PC-3 (cell line): ENCODE data around the gene TCF3. TPM values are rescaled to one million over a fixed set of nuclear protein-coding genes. Genes with fewer than 3 reads are reported as not detected.

Source experiments
- ATAC-seq: fragments of 200-7000 bp; cut with Tn5 transposase; 2 replicates; pipeline ENCODE4 v1.9.1; 2020; ENCODE audit warnings: mild to moderate bottlenecking, moderate library complexity
- BruUV-seq: library from RNA; stranded (reverse); fragments of 400-500 nt; replicated peaks from 2 replicates; lab custom pipeline; 2021; lab: Mats Ljungman, UMichigan
- CTCF ChIA-PET: fragments of 300-600 bp; sonication (Branson Sonifier 250); formaldehyde crosslinking; loops from one replicate; lab custom pipeline; 2022; ENCODE audit warnings: antibody characterized with exemption; lab: Charles Lee
- POLR2A ChIA-PET: fragments of 300-600 bp; sonication (Branson Sonifier 250); formaldehyde crosslinking; loops from one replicate; lab custom pipeline; 2022; ENCODE audit warnings: antibody characterized with exemption; ENCODE audit not compliant: unreplicated experiment; lab: Charles Lee
- DNase-seq: peaks from one replicate; pipeline ENCODE4 v3.0.0-alpha.2; 2015
- H2AFZ ChIP-seq: fragments of 300-600 bp; sonication (generic); 2 replicates; pipeline ENCODE4 v1.6.0; 2016; ENCODE audit warnings: antibody characterized with exemption, low read length
- H3F3A ChIP-seq: fragments of 300-600 bp; sonication (generic); one replicate; pipeline ENCODE4 v1.6.0; 2017; ENCODE audit warnings: antibody characterized with exemption, low read length, control low read depth, mild to moderate bottlenecking; ENCODE audit not compliant: unreplicated experiment
- H3K27ac ChIP-seq: fragments of 300-600 bp; sonication (generic); 2 replicates; pipeline ENCODE4 v1.5.1; 2016; ENCODE audit warnings: mild to moderate bottlenecking, low read length
- H3K27me3 ChIP-seq: fragments of 300-600 bp; sonication (generic); 2 replicates; pipeline ENCODE4 v1.6.1; 2016; ENCODE audit warnings: low read length, mixed read lengths
- H3K36me3 ChIP-seq: fragments of 300-600 bp; sonication (generic); 2 replicates; pipeline ENCODE4 v1.6.1; 2016; ENCODE audit warnings: low read depth, mixed run types, low read length, mixed read lengths
- H3K4me1 ChIP-seq: fragments of 300-600 bp; sonication (generic); 2 replicates; pipeline ENCODE4 v1.5.1; 2016; ENCODE audit warnings: low read length; ENCODE audit not compliant: insufficient read depth
- H3K4me2 ChIP-seq: fragments of 300-600 bp; sonication (generic); 2 replicates; pipeline ENCODE4 v1.6.0; 2016; ENCODE audit warnings: low read length
- H3K4me3 ChIP-seq: fragments of 300-600 bp; sonication (generic); 2 replicates; pipeline ENCODE4 v1.5.1; 2016; ENCODE audit warnings: mild to moderate bottlenecking, low read length, mixed read lengths
- H3K79me2 ChIP-seq: fragments of 300-600 bp; sonication (generic); 2 replicates; pipeline ENCODE4 v1.6.1; 2017; ENCODE audit warnings: low read length, mixed read lengths
- H3K9ac ChIP-seq: fragments of 300-600 bp; sonication (generic); 2 replicates; pipeline ENCODE4 v1.6.0; 2016; ENCODE audit warnings: mild to moderate bottlenecking, low read length
- H3K9me2 ChIP-seq: fragments of 300-600 bp; sonication (generic); replicated peaks from 2 replicates; pipeline ENCODE4 v1.6.1; 2016; ENCODE audit warnings: mixed run types, low read length, mixed read lengths
- H3K9me3 ChIP-seq: fragments of 300-600 bp; sonication (generic); 2 replicates; pipeline ENCODE4 v1.6.1; 2016; ENCODE audit warnings: low read length, mixed read lengths
- H4K20me1 ChIP-seq: fragments of 300-600 bp; sonication (generic); 2 replicates; pipeline ENCODE4 v1.6.1; 2016; ENCODE audit warnings: low read length, mixed read lengths
- CTCF ChIP-seq: fragments of 300-600 bp; sonication (generic); conservative IDR thresholded peaks from 2 replicates; pipeline ENCODE4 v1.5.1; 2017; ENCODE audit warnings: antibody characterized with exemption, low read depth, mild to moderate bottlenecking, low read length
- EZH2 ChIP-seq: fragments of 300-600 bp; sonication (generic); IDR thresholded peaks from one replicate; pipeline ENCODE4 v1.6.1; 2017; ENCODE audit warnings: antibody characterized with exemption, mild to moderate bottlenecking, low read length; ENCODE audit not compliant: unreplicated experiment
- EZH2phosphoT487 ChIP-seq: fragments of 300-600 bp; sonication (generic); IDR thresholded peaks from 2 replicates; pipeline ENCODE4 v1.6.1; 2018; ENCODE audit warnings: mild to moderate bottlenecking, antibody characterized with exemption, low read length, borderline replicate concordance
- intact Hi-C: fragments of 100-400 bp; cut with micrococcal nuclease; formaldehyde crosslinking; loops from 2 replicates; pipeline ENCODE4 v1.9.0; 2023
- total RNA-seq: library from RNA; depleted of rRNA; stranded (reverse); fragments of >200 nt; gene quantifications from 2 replicates; pipeline ENCODE4 v1.2.3, GENCODE V29; 2014

Gene TCF3
- total RNA-seq, 1 experiment from 2014 or later: 147 TPM

- no peak overlapping the region for H3K9ac ChIP-seq
- no peaks in the 10 kb centered on the region for H3K36me3 ChIP-seq
- no peak overlapping the region for H3K4me3 ChIP-seq
- H3F3A ChIP-seq: no peaks in the 10 kb centered on the region
- TF ChIP-seq EZH2phosphoT487: no peak
- no peak for TF ChIP-seq EZH2
- no peak for TF ChIP-seq CTCF
- no peaks in the 10 kb centered on the region for H3K27me3 ChIP-seq
- no peak overlapping the region for H3K27ac ChIP-seq
- no peaks in the 10 kb centered on the region for H3K9me3 ChIP-seq
- POLR2A ChIA-PET: no interaction called here
- H2AFZ ChIP-seq: no peak overlapping the region
- no peaks in the 10 kb centered on the region; the same call in 1 of the 2 replicates for H3K4me1 ChIP-seq
- H3K4me2 ChIP-seq: no peak overlapping the region
- CTCF ChIA-PET: no interaction called here
- intact Hi-C loops: loop anchor here (10.0 kb wide), 1 partner anchor 114 kb away; no protein-coding TSS in a partner anchor
- H4K20me1 ChIP-seq: no peaks in the 10 kb centered on the region
- DNase-seq: no peak
- BruUV-seq: no TSS peak
- H3K9me2 ChIP-seq: no peaks in the 10 kb centered on the region
- no peak for ATAC-seq
- H3K79me2 ChIP-seq: no peaks in the 10 kb centered on the region
Observed at GRCh38 chr19:1659084-1659427, 6.6 kb upstream of the TCF3 start.

GRCh38 chr19:1658150-1659083 is 6.0 kb upstream of the TCF3 start:
- no peak for ATAC-seq
- no peaks in the 10 kb centered on the region for H3K79me2 ChIP-seq
- H3K9ac ChIP-seq: no peak overlapping the region
- no peak overlapping the region for H3K4me2 ChIP-seq
- no TSS peak for BruUV-seq
- no peak for TF ChIP-seq CTCF
- ChIA-PET CTCF (no interaction called here), POLR2A (no interaction called here)
- H3K9me2 ChIP-seq: no peaks in the 10 kb centered on the region
- no peaks in the 10 kb centered on the region for H3F3A ChIP-seq
- no peaks in the 10 kb centered on the region; the same call in 1 of the 2 replicates for H3K4me1 ChIP-seq
- no peak overlapping the region for H3K4me3 ChIP-seq
- H3K27me3 ChIP-seq: no peaks in the 10 kb centered on the region
- no peaks in the 10 kb centered on the region for H3K36me3 ChIP-seq
- no peaks in the 10 kb centered on the region for H3K9me3 ChIP-seq
- intact Hi-C loops: loop anchor here (10.0 kb wide), 1 partner anchor 114 kb away; no protein-coding TSS in a partner anchor
- no peak overlapping the region for H3K27ac ChIP-seq
- no peak overlapping the region for H2AFZ ChIP-seq
- no peak for DNase-seq
- no peaks in the 10 kb centered on the region for H4K20me1 ChIP-seq

GRCh38 chr19:1657746-1658145 is 5.3 kb upstream of the TCF3 start:
- intact Hi-C loops: loop anchor here (10.0 kb wide), 1 partner anchor 113 kb away; no protein-coding TSS in a partner anchor
- Histone ChIP-seq H4K20me1 (no peaks in the 10 kb centered on the region), H3K4me1 (no peaks in the 10 kb centered on the region; the same call in 1 of the 2 replicates), H3F3A (no peaks in the 10 kb centered on the region), H3K9me3 (no peaks in the 10 kb centered on the region), H3K36me3 (no peaks in the 10 kb centered on the region), H3K4me2 (no peak overlapping the region), H3K79me2 (no peaks in the 10 kb centered on the region), H3K27ac (no peak overlapping the region), H3K27me3 (no peaks in the 10 kb centered on the region), H3K9me2 (no peaks in the 10 kb centered on the region), H2AFZ (no peak overlapping the region), H3K4me3 (no peak overlapping the region), H3K9ac (no peak overlapping the region)
- no peak for TF ChIP-seq CTCF
- TF ChIP-seq EZH2phosphoT487: no peak
- no peak for TF ChIP-seq EZH2
- ChIA-PET CTCF (no interaction called here), POLR2A (no interaction called here)
- ATAC-seq: no peak
- no TSS peak for BruUV-seq
- peak; percentile 41 for DNase-seq
